22Rv1 (cell line): ENCODE results near the gene NIPA2.

Experiments used
- H3K27ac ChIP-seq: fragments of 450-650 bp; 2 replicates; pipeline ENCODE4 v1.5.1; 2017
- CTCF ChIP-seq: fragments of 450-650 bp; IDR thresholded peaks from 2 replicates; pipeline ENCODE4 v1.5.1; 2017; ENCODE audit warnings: mild to moderate bottlenecking
- ZFX ChIP-seq: fragments of 450-650 bp; IDR thresholded peaks from 2 replicates; pipeline ENCODE4 v1.6.1; 2017; ENCODE audit warnings: antibody characterized with exemption, borderline replicate concordance

NIPA2 gene

GRCh38 chr15:22884344-22884743 is 45.9 kb downstream of the NIPA2 start:
- TF ChIP-seq ZFX (no peak), CTCF (no peak; the same call in 1 of the 2 replicates)
- H3K27ac ChIP-seq = no peak overlapping the region

- TF ChIP-seq CTCF (no peak), ZFX (no peak)
- H3K27ac ChIP-seq = no peak overlapping the region
Measured at GRCh38 chr15:22885120-22885519, 46.7 kb downstream of the NIPA2 start.

GRCh38 chr15:22887157-22887951 is 48.9 kb downstream of the NIPA2 start:
- no peak overlapping the region for H3K27ac ChIP-seq
- no peak for TF ChIP-seq CTCF

- no peak for TF ChIP-seq ZFX
- H3K27ac ChIP-seq = no peak overlapping the region
Measured at GRCh38 chr15:22888120-22888859, 49.8 kb downstream of the NIPA2 start.

- H3K27ac ChIP-seq = no peak overlapping the region
- TF ChIP-seq CTCF (no peak), ZFX (no peak)
Measured at GRCh38 chr15:22889146-22889818, 50.8 kb downstream of the NIPA2 start.

- no peak for TF ChIP-seq CTCF
- TF ChIP-seq ZFX = no peak
- H3K27ac ChIP-seq = no peak overlapping the region
Measured at GRCh38 chr15:22890296-22890695, 51.8 kb downstream of the NIPA2 start.

GRCh38 chr15:22891426-22892210 is 53.2 kb downstream of the NIPA2 start:
- TF ChIP-seq CTCF (no peak), ZFX (no peak)
- no peak overlapping the region for H3K27ac ChIP-seq
